ENCODE data around the gene HSD17B1. TPM values are rescaled to one million over a fixed set of nuclear protein-coding genes. Genes with fewer than 3 reads are reported as not detected.

The HSD17B1 gene
- total RNA-seq, 1 donor from 2014 or later, result 1.5 TPM

- no peak overlapping the region for H3K27ac ChIP-seq (ENCODE audit: low read depth, low read length)
- H3K9ac ChIP-seq (ENCODE audit: low read length), result no peak overlapping the region
- no peaks in the 10 kb centered on the region for H3K9me3 ChIP-seq (ENCODE audit: insufficient read depth, low read depth, low read length)
- H3K4me3 Mint-ChIP-seq (ENCODE audit: unreplicated experiment), result no peak overlapping the region
- H3K4me3 ChIP-seq (ENCODE audit: insufficient read depth, low read depth, low read length), result no peak overlapping the region
- H3K27me3 Mint-ChIP-seq (ENCODE audit: low read depth, unreplicated experiment), result no peaks in the 10 kb centered on the region
- no peak overlapping the region for H2AFZ ChIP-seq (ENCODE audit: low read depth, low read length)
- H3K4me2 ChIP-seq (ENCODE audit: low read length), result no peak overlapping the region
- H3K9me3 Mint-ChIP-seq (ENCODE audit: unreplicated experiment), result no peaks in the 10 kb centered on the region
- H3K4me1 ChIP-seq (ENCODE audit: insufficient read depth, low read length), result peaks cover 6% of the 10 kb centered on the region
- H3K27ac Mint-ChIP-seq (ENCODE audit: unreplicated experiment), result no peak overlapping the region
- TF ChIP-seq EZH2 (IDR thresholded peaks at IDR 0.05; ENCODE audit: insufficient read depth, low read length) (no peak), CTCF (IDR thresholded peaks at IDR 0.05; ENCODE audit: insufficient read depth, low read depth, low read length) (no peak)
- H3K36me3 Mint-ChIP-seq (ENCODE audit: low read depth, unreplicated experiment), result peaks cover 9% of the 10 kb centered on the region
- peaks cover under 1% of the 10 kb centered on the region for H3K4me1 Mint-ChIP-seq (ENCODE audit: low read depth, unreplicated experiment)
- peaks cover 11% of the 10 kb centered on the region for H4K20me1 ChIP-seq (ENCODE audit: insufficient read depth, low read length)
- peaks cover 9% of the 10 kb centered on the region for H3K79me2 ChIP-seq (ENCODE audit: insufficient read depth, low read length)
- no peak for FAIRE-seq
- H3K36me3 ChIP-seq (ENCODE audit: insufficient read depth, low read length), result peaks cover 36% of the 10 kb centered on the region
- DNase-seq (ENCODE audit: low read depth), result no peak
- H3K27me3 ChIP-seq (ENCODE audit: insufficient read depth, low read length), result no peaks in the 10 kb centered on the region
Measured at GRCh38 chr17:42581744-42582270, 29.1 kb downstream of the HSD17B1 start.

- H3K36me3 ChIP-seq (ENCODE audit: insufficient read depth, low read length), result peaks cover 49% of the 10 kb centered on the region
- Mint-ChIP-seq H3K4me3 (ENCODE audit: unreplicated experiment) (no peak overlapping the region), H3K9me3 (ENCODE audit: unreplicated experiment) (no peaks in the 10 kb centered on the region), H3K4me1 (ENCODE audit: low read depth, unreplicated experiment) (no peaks in the 10 kb centered on the region), H3K36me3 (ENCODE audit: low read depth, unreplicated experiment) (peaks cover 12% of the 10 kb centered on the region), H3K27me3 (ENCODE audit: low read depth, unreplicated experiment) (no peaks in the 10 kb centered on the region), H3K27ac (ENCODE audit: unreplicated experiment) (no peak overlapping the region)
- no peak overlapping the region for H3K4me2 ChIP-seq (ENCODE audit: low read length)
- H3K9ac ChIP-seq (ENCODE audit: low read length), result no peak overlapping the region
- peaks cover 16% of the 10 kb centered on the region for H4K20me1 ChIP-seq (ENCODE audit: insufficient read depth, low read length)
- no peaks in the 10 kb centered on the region for H3K27me3 ChIP-seq (ENCODE audit: insufficient read depth, low read length)
- no peak overlapping the region for H2AFZ ChIP-seq (ENCODE audit: low read depth, low read length)
- TF ChIP-seq CTCF (IDR thresholded peaks at IDR 0.05; ENCODE audit: insufficient read depth, low read depth, low read length) (no peak), EZH2 (IDR thresholded peaks at IDR 0.05; ENCODE audit: insufficient read depth, low read length) (no peak)
- no peak for FAIRE-seq
- no peak overlapping the region for H3K4me3 ChIP-seq (ENCODE audit: insufficient read depth, low read depth, low read length)
- no peaks in the 10 kb centered on the region for H3K79me2 ChIP-seq (ENCODE audit: insufficient read depth, low read length)
- DNase-seq (ENCODE audit: low read depth), result no peak
- H3K27ac ChIP-seq (ENCODE audit: low read depth, low read length), result no peak overlapping the region
- H3K4me1 ChIP-seq (ENCODE audit: insufficient read depth, low read length), result no peaks in the 10 kb centered on the region
- no peaks in the 10 kb centered on the region for H3K9me3 ChIP-seq (ENCODE audit: insufficient read depth, low read depth, low read length)
Measured at GRCh38 chr17:42584880-42585279, 32.2 kb downstream of the HSD17B1 start.

- H3K36me3 ChIP-seq (ENCODE audit: insufficient read depth, low read length), result peaks cover 46% of the 10 kb centered on the region
- no peak overlapping the region for H2AFZ ChIP-seq (ENCODE audit: low read depth, low read length)
- peaks cover 16% of the 10 kb centered on the region for H3K36me3 Mint-ChIP-seq (ENCODE audit: low read depth, unreplicated experiment)
Measured at GRCh38 chr17:42585353-42585752, 32.6 kb downstream of the HSD17B1 start.

More at GRCh38 chr17:42585353-42585752, 32.6 kb downstream of the HSD17B1 start:
- Histone ChIP-seq H3K4me1 (ENCODE audit: insufficient read depth, low read length) (no peaks in the 10 kb centered on the region), H3K27me3 (ENCODE audit: insufficient read depth, low read length) (no peaks in the 10 kb centered on the region), H4K20me1 (ENCODE audit: insufficient read depth, low read length) (peaks cover 16% of the 10 kb centered on the region), H3K79me2 (ENCODE audit: insufficient read depth, low read length) (no peaks in the 10 kb centered on the region), H3K27ac (ENCODE audit: low read depth, low read length) (no peak overlapping the region), H3K4me2 (ENCODE audit: low read length) (no peak overlapping the region), H3K9me3 (ENCODE audit: insufficient read depth, low read depth, low read length) (no peaks in the 10 kb centered on the region), H3K4me3 (ENCODE audit: insufficient read depth, low read depth, low read length) (no peak overlapping the region), H3K9ac (ENCODE audit: low read length) (no peak overlapping the region)
- H3K27ac Mint-ChIP-seq (ENCODE audit: unreplicated experiment), result no peak overlapping the region
- no peak overlapping the region for H3K4me3 Mint-ChIP-seq (ENCODE audit: unreplicated experiment)
- no peak for TF ChIP-seq EZH2 (IDR thresholded peaks at IDR 0.05; ENCODE audit: insufficient read depth, low read length)
- TF ChIP-seq CTCF (IDR thresholded peaks at IDR 0.05; ENCODE audit: insufficient read depth, low read depth, low read length), result no peak
- no peaks in the 10 kb centered on the region for H3K27me3 Mint-ChIP-seq (ENCODE audit: low read depth, unreplicated experiment)
- no peaks in the 10 kb centered on the region for H3K9me3 Mint-ChIP-seq (ENCODE audit: unreplicated experiment)
- no peak for DNase-seq (ENCODE audit: low read depth)
- H3K4me1 Mint-ChIP-seq (ENCODE audit: low read depth, unreplicated experiment), result no peaks in the 10 kb centered on the region
- no peak for FAIRE-seq

Data from astrocyte (in vitro differentiated cells and primary cell).